ENCODE results near the gene OXSM.

Gene OXSM

GRCh38 chr3:25812644-25813043 is 22.8 kb downstream of the OXSM start:
- no peaks in the 10 kb centered on the region for H3K9me2 ChIP-seq (replicated peaks; ENCODE audit: low read depth, low read length)
- no peaks in the 10 kb centered on the region for H3K79me2 ChIP-seq (ENCODE audit: insufficient read depth, low read length)
- no peaks in the 10 kb centered on the region for H3K9me3 ChIP-seq (ENCODE audit: insufficient read depth, low read depth, low read length)
- H2AFZ ChIP-seq (ENCODE audit: low read length) = peak overlapping the region; percentile 56; the same call in 1 of the 2 replicates
- no peak overlapping the region for H3K4me3 ChIP-seq (ENCODE audit: low read length, poor library complexity, severe bottlenecking)
- H3K27me3 ChIP-seq (ENCODE audit: insufficient read depth, low read length, poor library complexity, severe bottlenecking) = no peaks in the 10 kb centered on the region
- no peak overlapping the region for H3K9ac ChIP-seq (ENCODE audit: low read depth, low read length, poor library complexity, severe bottlenecking)
- H3F3A ChIP-seq (ENCODE audit: low read depth) = no peaks in the 10 kb centered on the region
- H4K20me1 ChIP-seq (ENCODE audit: insufficient read depth, low read length, poor library complexity, severe bottlenecking) = no peaks in the 10 kb centered on the region
- H3K36me3 ChIP-seq (ENCODE audit: insufficient read depth, low read length) = no peaks in the 10 kb centered on the region
- H3K4me2 ChIP-seq (ENCODE audit: low read depth, low read length, poor library complexity, severe bottlenecking) = no peak overlapping the region
- peaks cover 13% of the 10 kb centered on the region for H3K4me1 ChIP-seq (ENCODE audit: insufficient read depth, low read length, poor library complexity, severe bottlenecking)
- TF ChIP-seq EZH2phosphoT487 (IDR thresholded peaks at IDR 0.05; ENCODE audit: borderline replicate concordance) = no peak
- TF ChIP-seq, protein P1, sequence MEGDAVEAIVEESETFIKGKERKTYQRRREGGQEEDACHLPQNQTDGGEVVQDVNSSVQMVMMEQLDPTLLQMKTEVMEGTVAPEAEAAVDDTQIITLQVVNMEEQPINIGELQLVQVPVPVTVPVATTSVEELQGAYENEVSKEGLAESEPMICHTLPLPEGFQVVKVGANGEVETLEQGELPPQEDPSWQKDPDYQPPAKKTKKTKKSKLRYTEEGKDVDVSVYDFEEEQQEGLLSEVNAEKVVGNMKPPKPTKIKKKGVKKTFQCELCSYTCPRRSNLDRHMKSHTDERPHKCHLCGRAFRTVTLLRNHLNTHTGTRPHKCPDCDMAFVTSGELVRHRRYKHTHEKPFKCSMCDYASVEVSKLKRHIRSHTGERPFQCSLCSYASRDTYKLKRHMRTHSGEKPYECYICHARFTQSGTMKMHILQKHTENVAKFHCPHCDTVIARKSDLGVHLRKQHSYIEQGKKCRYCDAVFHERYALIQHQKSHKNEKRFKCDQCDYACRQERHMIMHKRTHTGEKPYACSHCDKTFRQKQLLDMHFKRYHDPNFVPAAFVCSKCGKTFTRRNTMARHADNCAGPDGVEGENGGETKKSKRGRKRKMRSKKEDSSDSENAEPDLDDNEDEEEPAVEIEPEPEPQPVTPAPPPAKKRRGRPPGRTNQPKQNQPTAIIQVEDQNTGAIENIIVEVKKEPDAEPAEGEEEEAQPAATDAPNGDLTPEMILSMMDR (conservative IDR thresholded peaks at IDR 0.05; ENCODE audit: low read length) = no peak

GRCh38 chr3:25817107-25817506 is 27.2 kb downstream of the OXSM start:
- Histone ChIP-seq H3K4me2 (ENCODE audit: low read depth, low read length, poor library complexity, severe bottlenecking) (peak overlapping the region; percentile 36), H3K4me3 (ENCODE audit: low read length, poor library complexity, severe bottlenecking) (no peak overlapping the region), H3K36me3 (ENCODE audit: insufficient read depth, low read length) (no peaks in the 10 kb centered on the region), H3K79me2 (ENCODE audit: insufficient read depth, low read length) (no peaks in the 10 kb centered on the region), H3K27me3 (ENCODE audit: insufficient read depth, low read length, poor library complexity, severe bottlenecking) (no peaks in the 10 kb centered on the region), H3K4me1 (ENCODE audit: insufficient read depth, low read length, poor library complexity, severe bottlenecking) (peaks cover 25% of the 10 kb centered on the region), H3K9ac (ENCODE audit: low read depth, low read length, poor library complexity, severe bottlenecking) (no peak overlapping the region), H3K9me3 (ENCODE audit: insufficient read depth, low read depth, low read length) (no peaks in the 10 kb centered on the region), H3F3A (ENCODE audit: low read depth) (no peaks in the 10 kb centered on the region), H2AFZ (ENCODE audit: low read length) (no peak overlapping the region), H3K9me2 (replicated peaks; ENCODE audit: low read depth, low read length) (no peaks in the 10 kb centered on the region), H4K20me1 (ENCODE audit: insufficient read depth, low read length, poor library complexity, severe bottlenecking) (no peaks in the 10 kb centered on the region)
- TF ChIP-seq, protein P1 (conservative IDR thresholded peaks at IDR 0.05; ENCODE audit: low read length) = no peak
- no peak for TF ChIP-seq EZH2phosphoT487 (IDR thresholded peaks at IDR 0.05; ENCODE audit: borderline replicate concordance)

DNA sequence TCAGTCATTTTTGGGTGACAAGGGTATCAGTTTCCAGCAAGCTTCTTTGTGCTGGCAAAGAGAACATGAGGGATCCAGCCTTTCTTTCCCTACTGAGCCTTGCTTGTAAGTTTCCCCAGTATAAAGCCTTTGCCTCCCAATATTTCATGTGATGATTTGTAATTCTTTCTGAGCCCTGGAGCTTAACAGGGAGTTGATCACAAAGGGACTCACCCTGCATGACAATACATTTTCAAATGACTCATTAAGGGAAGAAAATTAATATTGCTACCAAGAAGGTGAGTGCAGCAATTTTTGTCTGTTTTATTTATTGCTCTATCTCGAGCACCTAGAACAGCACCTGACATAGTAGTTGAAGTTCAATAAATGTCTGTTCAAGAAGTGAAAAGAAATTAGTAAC is 27.7 kb downstream of the OXSM start:
- Histone ChIP-seq H3K79me2 (ENCODE audit: insufficient read depth, low read length) (no peaks in the 10 kb centered on the region), H3K9ac (ENCODE audit: low read depth, low read length, poor library complexity, severe bottlenecking) (peak overlapping the region; percentile 3), H3K9me2 (replicated peaks; ENCODE audit: low read depth, low read length) (no peaks in the 10 kb centered on the region), H2AFZ (ENCODE audit: low read length) (0 out of 2 replicates have a peak overlapping the region, but pooled peaks have one; percentile 11), H4K20me1 (ENCODE audit: insufficient read depth, low read length, poor library complexity, severe bottlenecking) (no peaks in the 10 kb centered on the region), H3K9me3 (ENCODE audit: insufficient read depth, low read depth, low read length) (no peaks in the 10 kb centered on the region), H3K36me3 (ENCODE audit: insufficient read depth, low read length) (no peaks in the 10 kb centered on the region), H3K27me3 (ENCODE audit: insufficient read depth, low read length, poor library complexity, severe bottlenecking) (no peaks in the 10 kb centered on the region), H3K4me3 (ENCODE audit: low read length, poor library complexity, severe bottlenecking) (no peak overlapping the region), H3K4me2 (ENCODE audit: low read depth, low read length, poor library complexity, severe bottlenecking) (peak overlapping the region; percentile 36), H3F3A (ENCODE audit: low read depth) (no peaks in the 10 kb centered on the region), H3K4me1 (ENCODE audit: insufficient read depth, low read length, poor library complexity, severe bottlenecking) (peaks cover 25% of the 10 kb centered on the region)
- TF ChIP-seq, protein P1 (conservative IDR thresholded peaks at IDR 0.05; ENCODE audit: low read length) = no peak
- no peak for TF ChIP-seq EZH2phosphoT487 (IDR thresholded peaks at IDR 0.05; ENCODE audit: borderline replicate concordance)
